Keratinocyte (primary cell): ENCODE results near the gene C4orf50. TPM values are rescaled to one million over a fixed set of nuclear protein-coding genes. Genes with fewer than 3 reads are reported as not detected.

Source experiments
- DNase-seq: peaks from one replicate; pipeline ENCODE4 v3.0.0-alpha.2; 2011; ENCODE audit warnings: low read depth, missing footprints, low spot score
- FAIRE-seq: peaks from 2 replicates; lab custom pipeline; 2011; peaks lifted over from hg19 to GRCh38; lab: Jason Lieb, UNC
- H2AFZ ChIP-seq: 2 replicates; pipeline ENCODE4 v1.6.0; 2012; ENCODE audit warnings: low read length, control low read depth, inconsistent platforms; ENCODE audit not compliant: control insufficient read depth
- H3K27ac ChIP-seq: 2 replicates; pipeline ENCODE4 v1.5.1; 2011; ENCODE audit warnings: low read length; ENCODE audit not compliant: control insufficient read depth, insufficient read depth
- H3K27me3 ChIP-seq: 3 replicates; pipeline ENCODE4 v1.6.0; 2011; ENCODE audit warnings: low read length; ENCODE audit not compliant: control insufficient read depth, insufficient read depth; ENCODE audit errors: extremely low read depth
- H3K36me3 ChIP-seq, 2 experiments: 2 replicates in 1 of 2; 3 replicates in 1 of 2; pipeline ENCODE4 v1.5.1; 2011; ENCODE audit warnings: low read length in 2 of 2, mild to moderate bottlenecking in 1 of 2; ENCODE audit not compliant: control insufficient read depth in 2 of 2, insufficient read depth in 2 of 2; ENCODE audit errors: extremely low read depth in 1 of 2
- H3K4me1 ChIP-seq: 3 replicates; pipeline ENCODE4 v1.5.1; 2011; ENCODE audit warnings: low read length; ENCODE audit not compliant: control insufficient read depth, insufficient read depth; ENCODE audit errors: extremely low read depth
- H3K4me2 ChIP-seq: 3 replicates; pipeline ENCODE4 v1.6.0; 2011; ENCODE audit warnings: low read depth, low read length; ENCODE audit not compliant: control insufficient read depth, insufficient read depth; ENCODE audit errors: extremely low read depth
- H3K4me3 ChIP-seq, 3 experiments: fragments of 200-600 bp in 1 of 3; sonication (generic) in 1 of 3; 2 replicates in 2 of 3; 3 replicates in 1 of 3; pipeline ENCODE4 v1.5.1; 2011 to 2016; ENCODE audit warnings: low read length in 3 of 3, mild to moderate bottlenecking in 3 of 3, control low read depth in 2 of 3, inconsistent platforms in 1 of 3, low read depth in 1 of 3, mixed read lengths in 1 of 3, mixed run types in 1 of 3, moderate library complexity in 1 of 3; ENCODE audit not compliant: control insufficient read depth in 2 of 3, insufficient read depth in 2 of 3; ENCODE audit errors: extremely low read depth in 1 of 3
- H3K79me2 ChIP-seq: 2 replicates; pipeline ENCODE4 v1.6.0; 2012; ENCODE audit warnings: low read length; ENCODE audit not compliant: control insufficient read depth, insufficient read depth
- H3K9ac ChIP-seq: 3 replicates; pipeline ENCODE4 v1.6.0; 2011; ENCODE audit warnings: low read length; ENCODE audit not compliant: control insufficient read depth, insufficient read depth; ENCODE audit errors: extremely low read depth
- H3K9me1 ChIP-seq: 3 replicates; pipeline ENCODE4 v1.6.0; 2011; ENCODE audit warnings: low read length; ENCODE audit not compliant: control insufficient read depth, insufficient read depth; ENCODE audit errors: extremely low read depth
- H3K9me3 ChIP-seq: 2 replicates; pipeline ENCODE4 v1.5.1; 2012; ENCODE audit warnings: low read depth, low read length; ENCODE audit not compliant: control insufficient read depth
- H4K20me1 ChIP-seq: 3 replicates; pipeline ENCODE4 v1.6.0; 2011; ENCODE audit warnings: low read length; ENCODE audit not compliant: control insufficient read depth, insufficient read depth; ENCODE audit errors: extremely low read depth
- EZH2 ChIP-seq: IDR thresholded peaks from one replicate; pipeline ENCODE4 v1.6.1; 2012; ENCODE audit warnings: inconsistent platforms, mild to moderate bottlenecking, low read length, moderate library complexity
- dilution Hi-C: fragments of 300-500 bp; cut with MboI; formaldehyde crosslinking; loops from one replicate; pipeline ENCODE4 v1.7.0; 2020; ENCODE audit warnings: low sequenced_read_pairs; ENCODE audit not compliant: extremely low pct_ligation_motif_present
- polyA plus RNA-seq, 5 experiments: library from polyadenylated mRNA; depleted of rRNA in 3 of 5; stranded (reverse) in 3 of 5; stranded (forward) in 1 of 5; unstranded in 1 of 5; fragments of >200 nt; gene quantifications; 1 replicate in 1 of 5; 2 replicates in 3 of 5; 3 replicates in 1 of 5; pipeline versions ENCODE4 v1.2.1 to v1.2.3, GENCODE V29; 2011 to 2012; ENCODE audit warnings: missing spikeins in 2 of 5, low read depth in 1 of 5, low replicate concordance in 1 of 5
- TF ChIP-seq, protein P1 (sequence below), 3 experiments: IDR thresholded peaks in 1 of 3; conservative IDR thresholded peaks in 1 of 3; optimal IDR thresholded peaks in 1 of 3; 2 replicates in 2 of 3; 3 replicates in 1 of 3; pipeline versions ENCODE3 to v1.5.1; 2011; ENCODE audit warnings: low read length in 3 of 3, mild to moderate bottlenecking in 3 of 3, moderate library complexity in 2 of 3, control low read depth in 1 of 3, inconsistent platforms in 1 of 3; ENCODE audit not compliant: insufficient read depth in 2 of 3; ENCODE audit errors: extremely low read depth in 1 of 3

The C4orf50 gene
- polyA plus RNA-seq, 1 donor (not counting 4 experiments of a cell fraction or from before 2014, with no cell fraction given) = not detected

DNA sequence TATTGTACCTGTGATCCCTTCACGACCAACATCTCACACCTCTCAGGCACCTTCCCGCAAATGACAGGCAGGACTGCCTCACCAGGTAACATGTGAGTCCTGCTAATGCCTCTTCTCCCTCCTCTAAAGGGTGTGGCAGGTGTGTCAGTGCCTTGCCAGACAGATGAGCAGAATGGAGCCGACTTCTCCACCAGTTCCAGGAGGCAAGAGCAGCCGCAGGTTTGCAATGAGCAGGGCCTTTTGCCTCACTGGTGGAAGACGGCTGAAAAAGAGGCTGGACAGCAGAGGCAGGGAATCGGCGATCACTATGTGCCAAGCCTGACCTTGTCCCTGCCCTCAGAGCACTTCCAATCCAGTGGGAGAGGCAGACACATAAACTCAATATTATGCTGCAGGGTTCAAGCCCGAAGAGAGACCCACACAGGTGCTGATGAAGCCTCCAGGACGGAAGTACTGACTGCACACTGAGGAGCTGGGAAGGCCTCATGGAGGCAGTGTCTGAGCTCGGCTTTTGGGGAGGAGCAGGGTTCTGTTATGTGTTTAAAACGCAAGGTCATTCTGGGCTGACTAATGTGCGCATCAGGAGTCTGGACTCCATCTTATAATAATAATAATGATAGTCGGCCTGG lies 57.9 kb downstream of the C4orf50 start:
- Histone ChIP-seq H3K36me3 (no peaks in the 10 kb centered on the region), H4K20me1 (no peaks in the 10 kb centered on the region), H3K4me1 (no peaks in the 10 kb centered on the region), H3K9ac (no peak overlapping the region), H2AFZ (no peak overlapping the region), H3K9me1 (no peaks in the 10 kb centered on the region), H3K27ac (no peak overlapping the region), H3K4me3 (no peak overlapping the region), H3K27me3 (peaks cover 13% of the 10 kb centered on the region), H3K79me2 (no peaks in the 10 kb centered on the region), H3K9me3 (no peaks in the 10 kb centered on the region), H3K4me2 (no peak overlapping the region)
- FAIRE-seq (no peak), DNase-seq (no peak)
- dilution Hi-C loops = no loop called here
- no peak for TF ChIP-seq EZH2
- TF ChIP-seq, protein P1, sequence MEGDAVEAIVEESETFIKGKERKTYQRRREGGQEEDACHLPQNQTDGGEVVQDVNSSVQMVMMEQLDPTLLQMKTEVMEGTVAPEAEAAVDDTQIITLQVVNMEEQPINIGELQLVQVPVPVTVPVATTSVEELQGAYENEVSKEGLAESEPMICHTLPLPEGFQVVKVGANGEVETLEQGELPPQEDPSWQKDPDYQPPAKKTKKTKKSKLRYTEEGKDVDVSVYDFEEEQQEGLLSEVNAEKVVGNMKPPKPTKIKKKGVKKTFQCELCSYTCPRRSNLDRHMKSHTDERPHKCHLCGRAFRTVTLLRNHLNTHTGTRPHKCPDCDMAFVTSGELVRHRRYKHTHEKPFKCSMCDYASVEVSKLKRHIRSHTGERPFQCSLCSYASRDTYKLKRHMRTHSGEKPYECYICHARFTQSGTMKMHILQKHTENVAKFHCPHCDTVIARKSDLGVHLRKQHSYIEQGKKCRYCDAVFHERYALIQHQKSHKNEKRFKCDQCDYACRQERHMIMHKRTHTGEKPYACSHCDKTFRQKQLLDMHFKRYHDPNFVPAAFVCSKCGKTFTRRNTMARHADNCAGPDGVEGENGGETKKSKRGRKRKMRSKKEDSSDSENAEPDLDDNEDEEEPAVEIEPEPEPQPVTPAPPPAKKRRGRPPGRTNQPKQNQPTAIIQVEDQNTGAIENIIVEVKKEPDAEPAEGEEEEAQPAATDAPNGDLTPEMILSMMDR (optimal IDR thresholded peaks at IDR 0.05 in 1 of 3, IDR thresholded peaks at IDR 0.05 in 1 of 3, conservative IDR thresholded peaks at IDR 0.05 in 1 of 3; ENCODE audit: extremely low read depth in 1 of 3, insufficient read depth in 2 of 3, low read length in 3 of 3) = no peak

DNA sequence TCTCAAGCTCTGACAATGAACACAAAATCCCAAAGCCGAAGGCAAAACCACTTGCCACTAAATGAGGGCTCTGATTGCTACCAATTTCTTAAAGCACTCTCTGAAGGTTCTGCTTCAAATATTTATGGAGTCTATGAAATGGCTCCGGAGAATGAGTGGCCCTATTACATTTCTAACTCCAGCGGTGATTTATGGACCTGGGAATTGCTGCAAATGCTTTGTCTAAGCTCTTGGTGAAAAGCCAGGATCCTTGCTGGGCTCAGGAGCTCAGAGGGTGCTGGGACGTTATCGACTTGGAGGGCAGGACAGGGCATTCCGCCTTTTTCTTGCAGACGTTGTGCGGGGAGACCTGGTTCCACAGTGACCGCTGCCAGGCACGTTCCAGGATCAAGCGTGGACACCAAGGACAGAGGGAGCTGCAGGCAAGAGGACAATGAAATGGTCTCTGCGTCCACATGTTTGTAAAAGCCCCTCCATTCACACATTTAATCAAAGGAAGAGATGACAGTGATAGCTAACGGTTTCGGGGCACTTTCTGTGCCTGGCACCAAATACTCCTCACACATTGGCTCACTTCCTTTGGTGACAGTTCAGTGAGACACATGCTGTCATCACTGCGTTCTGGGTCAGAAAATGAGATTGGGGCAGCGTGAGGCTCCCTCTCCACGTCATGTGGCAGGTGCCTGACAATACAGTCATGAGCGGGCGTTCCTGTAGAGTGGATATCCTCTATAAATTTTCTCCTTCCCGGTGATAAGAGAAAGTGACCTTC lies 58.8 kb downstream of the C4orf50 start:
- H3K27ac ChIP-seq = no peak overlapping the region
- H3K9me3 ChIP-seq = no peaks in the 10 kb centered on the region
- no peaks in the 10 kb centered on the region for H3K36me3 ChIP-seq
- no peaks in the 10 kb centered on the region for H4K20me1 ChIP-seq
- dilution Hi-C loops = no loop called here
- no peak overlapping the region for H3K4me2 ChIP-seq
- H3K27me3 ChIP-seq = peaks cover 18% of the 10 kb centered on the region
- H3K9ac ChIP-seq = no peak overlapping the region
- DNase-seq = no peak
- H3K4me3 ChIP-seq = no peak overlapping the region
- no peak for TF ChIP-seq EZH2
- TF ChIP-seq, protein P1 (optimal IDR thresholded peaks at IDR 0.05 in 1 of 3, IDR thresholded peaks at IDR 0.05 in 1 of 3, conservative IDR thresholded peaks at IDR 0.05 in 1 of 3; ENCODE audit: extremely low read depth in 1 of 3, insufficient read depth in 2 of 3, low read length in 3 of 3) = no peak
- H2AFZ ChIP-seq = no peak overlapping the region
- no peaks in the 10 kb centered on the region for H3K79me2 ChIP-seq
- no peak for FAIRE-seq
- H3K9me1 ChIP-seq = no peaks in the 10 kb centered on the region
- H3K4me1 ChIP-seq = no peaks in the 10 kb centered on the region
